Measurements from ENCODE around the gene SYT10. TPM values are rescaled to one million over a fixed set of nuclear protein-coding genes. Genes with fewer than 3 reads are reported as not detected.
"Not testable (repeated sequence)": the region's sequence is repeated elsewhere in the genome, so short reads cannot be mapped to it uniquely, and the experiment has no call there.

Gene SYT10
- total RNA-seq, 1 donor, result not detected

- DNase-seq (ENCODE audit: low read depth in 2 of 3, low spot score in 2 of 3), result no peak
Measured at GRCh38 chr12:33357181-33357580, 82.4 kb downstream of the SYT10 start.

- DNase-seq (ENCODE audit: low read depth in 2 of 3, low spot score in 2 of 3), result no peak
Measured at GRCh38 chr12:33349791-33350190, 89.8 kb downstream of the SYT10 start.

GRCh38 chr12:33331961-33332398 lies 107.6 kb downstream of the SYT10 start:
- DNase-seq (ENCODE audit: low read depth in 2 of 3, low spot score in 2 of 3), result not testable (repeated sequence)

- no peak for DNase-seq (ENCODE audit: low read depth in 2 of 3, low spot score in 2 of 3)
Measured at GRCh38 chr12:33330940-33331339, 108.7 kb downstream of the SYT10 start.
